ENCODE results near the gene CAMK2D. TPM values are rescaled to one million over a fixed set of nuclear protein-coding genes. Genes with fewer than 3 reads are reported as not detected.

CAMK2D gene
- total RNA-seq, 1 donor from 2014 or later: 50.3 TPM

GRCh38 chr4:113524505-113525186, 236.9 kb downstream of the CAMK2D start:
- H3K36me3 ChIP-seq: peaks cover 0 to 4% of the 10 kb centered on the region in 2 donors
- H3K4me3 ChIP-seq: no peak overlapping the region
- intact Hi-C loops (cut with DNase I): no loop called here
- H3K4me1 ChIP-seq: no peaks in the 10 kb centered on the region
- TF ChIP-seq POLR2A (IDR thresholded peaks at IDR 0.05) (no peak), POLR2AphosphoS5 (IDR thresholded peaks at IDR 0.05; ENCODE audit: insufficient read depth in 1 of 2, low read depth in 1 of 2) (no peak)
- TF ChIP-seq, protein P1, sequence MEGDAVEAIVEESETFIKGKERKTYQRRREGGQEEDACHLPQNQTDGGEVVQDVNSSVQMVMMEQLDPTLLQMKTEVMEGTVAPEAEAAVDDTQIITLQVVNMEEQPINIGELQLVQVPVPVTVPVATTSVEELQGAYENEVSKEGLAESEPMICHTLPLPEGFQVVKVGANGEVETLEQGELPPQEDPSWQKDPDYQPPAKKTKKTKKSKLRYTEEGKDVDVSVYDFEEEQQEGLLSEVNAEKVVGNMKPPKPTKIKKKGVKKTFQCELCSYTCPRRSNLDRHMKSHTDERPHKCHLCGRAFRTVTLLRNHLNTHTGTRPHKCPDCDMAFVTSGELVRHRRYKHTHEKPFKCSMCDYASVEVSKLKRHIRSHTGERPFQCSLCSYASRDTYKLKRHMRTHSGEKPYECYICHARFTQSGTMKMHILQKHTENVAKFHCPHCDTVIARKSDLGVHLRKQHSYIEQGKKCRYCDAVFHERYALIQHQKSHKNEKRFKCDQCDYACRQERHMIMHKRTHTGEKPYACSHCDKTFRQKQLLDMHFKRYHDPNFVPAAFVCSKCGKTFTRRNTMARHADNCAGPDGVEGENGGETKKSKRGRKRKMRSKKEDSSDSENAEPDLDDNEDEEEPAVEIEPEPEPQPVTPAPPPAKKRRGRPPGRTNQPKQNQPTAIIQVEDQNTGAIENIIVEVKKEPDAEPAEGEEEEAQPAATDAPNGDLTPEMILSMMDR (IDR thresholded peaks at IDR 0.05): no peak
- H3K9me3 ChIP-seq: no peaks in the 10 kb centered on the region
- no peak for DNase-seq (ENCODE audit: extremely low spot score in 2 of 2)
- H3K27me3 ChIP-seq: no peaks in the 10 kb centered on the region
- no peak overlapping the region for H3K27ac ChIP-seq

DNA sequence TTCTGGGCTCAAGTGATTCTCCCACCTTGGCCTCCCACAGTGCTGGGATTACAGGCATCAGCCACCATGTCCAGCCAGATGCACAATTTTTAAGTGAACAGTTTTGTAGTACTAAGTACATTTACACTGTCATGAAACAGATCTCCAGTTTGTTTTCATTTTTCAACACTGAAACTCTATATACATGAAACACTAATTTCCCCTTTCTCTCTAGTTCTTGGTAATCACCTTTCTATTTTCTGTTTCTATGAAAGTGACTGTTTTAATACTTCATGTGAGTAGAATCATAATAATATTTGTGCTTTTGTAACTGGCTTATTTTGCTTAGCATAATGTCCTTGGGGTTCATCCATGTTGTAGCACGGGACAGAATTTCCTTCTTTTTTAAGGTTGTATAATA, 237.4 kb downstream of the CAMK2D start:
- H3K36me3 ChIP-seq: no peaks in the 10 kb centered on the region
- H3K4me3 ChIP-seq: no peak overlapping the region
- H3K27ac ChIP-seq: no peak overlapping the region
- no peak for DNase-seq (ENCODE audit: extremely low spot score in 2 of 2)
- H3K4me1 ChIP-seq: no peaks in the 10 kb centered on the region
- TF ChIP-seq POLR2A (IDR thresholded peaks at IDR 0.05): no peak
- TF ChIP-seq POLR2AphosphoS5 (IDR thresholded peaks at IDR 0.05; ENCODE audit: insufficient read depth in 1 of 2, low read depth in 1 of 2): no peak
- TF ChIP-seq, protein P1 (IDR thresholded peaks at IDR 0.05): no peak
- intact Hi-C loops (cut with DNase I): no loop called here
- no peaks in the 10 kb centered on the region for H3K27me3 ChIP-seq
- H3K9me3 ChIP-seq: no peaks in the 10 kb centered on the region

DNA sequence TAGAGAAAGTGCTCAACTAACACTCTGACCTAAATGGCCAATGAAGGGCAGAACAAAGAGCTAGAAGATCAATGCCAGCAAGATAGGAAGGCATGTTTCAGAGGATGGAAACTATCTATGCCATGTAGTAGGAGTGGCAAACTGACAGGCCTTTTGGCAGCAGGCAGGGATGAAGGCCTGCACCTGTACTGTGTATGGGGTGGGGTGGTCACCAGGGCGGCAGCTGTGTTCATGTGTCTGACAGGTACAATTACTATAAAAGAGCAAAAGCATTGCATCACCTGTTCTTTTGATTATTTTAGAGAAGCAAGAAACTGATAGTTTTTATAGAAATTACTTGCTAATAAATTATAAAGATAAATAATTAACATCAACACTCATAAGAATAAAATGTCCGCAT, 239.1 kb downstream of the CAMK2D start:
- no peaks in the 10 kb centered on the region for H3K4me1 ChIP-seq
- TF ChIP-seq, protein P1 (IDR thresholded peaks at IDR 0.05): no peak
- TF ChIP-seq POLR2AphosphoS5 (IDR thresholded peaks at IDR 0.05; ENCODE audit: insufficient read depth in 1 of 2, low read depth in 1 of 2): no peak
- no peak for TF ChIP-seq POLR2A (IDR thresholded peaks at IDR 0.05)
- no peak overlapping the region for H3K4me3 ChIP-seq
- no peak overlapping the region for H3K27ac ChIP-seq
- H3K27me3 ChIP-seq: no peaks in the 10 kb centered on the region
- DNase-seq (ENCODE audit: extremely low spot score in 2 of 2): no peak
- peaks cover 0 to 5% of the 10 kb centered on the region in 2 donors for H3K36me3 ChIP-seq
- no peaks in the 10 kb centered on the region for H3K9me3 ChIP-seq
- intact Hi-C loops (cut with DNase I): no loop called here

GRCh38 chr4:113513382-113513781, 248.2 kb downstream of the CAMK2D start:
- no peak for DNase-seq (ENCODE audit: extremely low spot score in 2 of 2)
- intact Hi-C loops (cut with DNase I): no loop called here
- no peaks in the 10 kb centered on the region for H3K9me3 ChIP-seq
- TF ChIP-seq, protein P1 (IDR thresholded peaks at IDR 0.05): no peak
- H3K27ac ChIP-seq: no peak overlapping the region
- no peaks in the 10 kb centered on the region for H3K27me3 ChIP-seq
- no peaks in the 10 kb centered on the region for H3K4me1 ChIP-seq
- H3K4me3 ChIP-seq: no peak overlapping the region
- H3K36me3 ChIP-seq: peaks cover 0 to 39% of the 10 kb centered on the region in 2 donors

DNA sequence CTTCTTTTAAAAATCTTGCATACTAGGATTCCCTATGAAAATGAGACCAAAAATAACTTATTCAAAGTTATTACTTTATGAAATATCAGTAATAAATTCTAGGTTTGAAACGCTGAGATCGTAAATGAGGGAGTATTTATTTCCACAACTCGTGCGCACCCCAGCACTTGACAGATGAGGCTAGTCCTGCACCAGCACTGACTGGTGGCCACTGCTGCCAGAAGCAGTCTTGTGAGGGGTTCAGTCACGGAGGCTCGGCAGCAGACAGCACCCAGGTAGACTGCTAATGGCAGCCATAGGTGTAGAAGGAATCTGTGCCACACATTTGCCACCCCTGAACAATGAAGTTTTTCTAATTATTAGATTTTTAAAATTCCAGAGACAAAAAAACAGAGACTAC, 248.7 kb downstream of the CAMK2D start:
- Histone ChIP-seq H3K27ac (no peak overlapping the region), H3K9me3 (no peaks in the 10 kb centered on the region), H3K4me1 (no peaks in the 10 kb centered on the region), H3K27me3 (no peaks in the 10 kb centered on the region), H3K4me3 (no peak overlapping the region), H3K36me3 (peaks cover 0 to 38% of the 10 kb centered on the region in 2 donors)
- DNase-seq (ENCODE audit: extremely low spot score in 2 of 2): no peak
- TF ChIP-seq POLR2A (IDR thresholded peaks at IDR 0.05): no peak
- TF ChIP-seq, protein P1 (IDR thresholded peaks at IDR 0.05): no peak
- no peak for TF ChIP-seq POLR2AphosphoS5 (IDR thresholded peaks at IDR 0.05; ENCODE audit: insufficient read depth in 1 of 2, low read depth in 1 of 2)
- intact Hi-C loops (cut with DNase I): no loop called here
